ENCODE data around the gene NLGN1. TPM values are rescaled to one million over a fixed set of nuclear protein-coding genes. Genes with fewer than 3 reads are reported as not detected.
A peak's percentile ranks its signal among the peaks of the same experiment; 100 is the strongest.

The NLGN1 gene
- total and polyA plus RNA-seq, 2 of the 8 experiments (the other 6 are each of a cell fraction or from before 2014, with no cell fraction given), result 7.8 to 14.8 TPM

GRCh38 chr3:174232658-174233429 is 835.3 kb downstream of the NLGN1 start (continued):
- TF ChIP-seq TBP (IDR thresholded peaks at IDR 0.05; ENCODE audit: low read depth, low read length), result no peak
- peak; percentile 17 to 60 for TF ChIP-seq BCL11A (IDR thresholded peaks at IDR 0.05; ENCODE audit: low read depth in 2 of 2, low read length in 2 of 2)
- no peak for TF ChIP-seq MAX (IDR thresholded peaks at IDR 0.05)
- TF ChIP-seq SIX5 (IDR thresholded peaks at IDR 0.05; ENCODE audit: low read depth, low read length), result peak; percentile 36; the same call in 1 of the 2 replicates
- no peak for TF ChIP-seq RBBP5 (IDR thresholded peaks at IDR 0.05; ENCODE audit: borderline replicate concordance, low read depth, low read length)
